GM18505 (cell line): ENCODE data around the gene PCP2.

Experiments used
- ATAC-seq: cut with Tn5 transposase; IDR thresholded peaks from one replicate; pipeline ENCODE4 v1.9.1; 2021; ENCODE audit not compliant: unreplicated experiment
- POLR2A ChIP-seq: IDR thresholded peaks from 4 replicates; pipeline ENCODE4 v1.6.1; 2011; ENCODE audit warnings: borderline replicate concordance; ENCODE audit not compliant: insufficient read depth, insufficient read length; ENCODE audit errors: extremely low read depth

PCP2 gene

GRCh38 chr19:7670150-7670783 is 36.7 kb upstream of the PCP2 start:
- no peak for TF ChIP-seq POLR2A
- ATAC-seq: no peak

GRCh38 chr19:7669641-7670040 is 36.1 kb upstream of the PCP2 start:
- no peak for TF ChIP-seq POLR2A
- no peak for ATAC-seq

DNA sequence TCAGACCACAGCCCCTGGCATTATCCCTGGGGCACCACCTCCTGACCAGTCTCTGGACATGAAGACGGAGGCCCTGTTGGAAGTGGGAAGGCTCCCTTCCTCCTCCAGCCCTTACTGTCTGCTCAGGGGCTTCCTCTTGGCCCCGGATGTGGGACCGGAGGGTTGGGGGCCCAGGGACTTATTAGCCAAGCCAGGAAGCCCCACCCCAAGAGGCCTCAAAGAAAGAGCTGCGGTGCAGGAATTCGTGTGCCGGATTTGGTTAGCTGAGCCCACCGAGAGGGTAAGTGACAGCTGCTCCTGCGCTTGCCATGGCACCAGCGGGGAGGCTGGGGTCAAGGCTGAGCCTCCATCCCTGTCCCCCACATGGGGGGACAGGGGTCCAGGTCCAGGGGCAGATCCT is 35.3 kb upstream of the PCP2 start, which contains the start of gene RETN:
RETN (plus strand) TSS at position 208 of the 400 bp plus-strand sequence. CDS start 278 bp downstream, outside the sequence.
- no peak for ATAC-seq

GRCh38 chr19:7665076-7665475 is 31.6 kb upstream of the PCP2 start:
- TF ChIP-seq POLR2A: no peak
- no peak for ATAC-seq

More for the DNA sequence above, 35.3 kb upstream of the PCP2 start, which contains the start of gene RETN:
- TF ChIP-seq POLR2A: no peak

DNA sequence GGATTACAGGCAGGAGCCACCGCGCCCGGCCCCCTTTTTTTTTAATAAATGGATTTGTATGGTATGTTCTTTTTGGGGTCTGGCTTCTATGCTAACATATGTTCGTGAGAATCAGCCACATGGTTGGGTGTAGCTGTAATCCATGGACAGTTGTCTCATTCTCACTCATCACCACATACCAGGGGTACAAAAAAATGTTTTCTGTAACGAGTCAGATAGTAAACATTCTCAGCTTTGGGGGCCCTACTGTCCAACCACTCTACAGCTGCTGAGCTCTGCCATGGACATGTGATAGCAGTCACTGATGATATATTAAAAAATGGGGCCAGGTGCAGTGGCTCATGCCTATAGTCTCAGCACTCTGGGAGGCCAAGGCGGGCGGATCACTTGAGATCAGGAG is 30.2 kb upstream of the PCP2 start:
- ATAC-seq: no peak
- no peak for TF ChIP-seq POLR2A

DNA sequence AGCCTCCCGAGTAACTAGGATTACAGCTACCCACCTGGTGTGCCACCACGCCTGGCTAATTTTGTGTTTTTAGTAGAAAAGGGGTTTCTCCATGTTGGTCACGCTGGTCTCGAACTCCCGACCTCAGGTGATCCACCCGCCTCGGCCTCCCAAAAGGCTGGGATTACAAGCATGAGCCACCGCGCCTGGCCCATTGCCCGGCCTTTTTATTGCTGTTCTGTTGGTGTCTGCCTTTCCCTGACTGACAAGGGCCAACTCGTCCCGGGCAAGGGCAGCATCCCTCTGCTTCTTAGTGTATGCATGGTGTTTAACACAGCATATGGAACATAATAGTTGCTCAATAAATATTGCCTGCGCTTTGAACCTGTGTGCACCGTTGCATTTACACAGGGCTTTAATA is 29.1 kb upstream of the PCP2 start:
- no peak for ATAC-seq
- TF ChIP-seq POLR2A: no peak

DNA sequence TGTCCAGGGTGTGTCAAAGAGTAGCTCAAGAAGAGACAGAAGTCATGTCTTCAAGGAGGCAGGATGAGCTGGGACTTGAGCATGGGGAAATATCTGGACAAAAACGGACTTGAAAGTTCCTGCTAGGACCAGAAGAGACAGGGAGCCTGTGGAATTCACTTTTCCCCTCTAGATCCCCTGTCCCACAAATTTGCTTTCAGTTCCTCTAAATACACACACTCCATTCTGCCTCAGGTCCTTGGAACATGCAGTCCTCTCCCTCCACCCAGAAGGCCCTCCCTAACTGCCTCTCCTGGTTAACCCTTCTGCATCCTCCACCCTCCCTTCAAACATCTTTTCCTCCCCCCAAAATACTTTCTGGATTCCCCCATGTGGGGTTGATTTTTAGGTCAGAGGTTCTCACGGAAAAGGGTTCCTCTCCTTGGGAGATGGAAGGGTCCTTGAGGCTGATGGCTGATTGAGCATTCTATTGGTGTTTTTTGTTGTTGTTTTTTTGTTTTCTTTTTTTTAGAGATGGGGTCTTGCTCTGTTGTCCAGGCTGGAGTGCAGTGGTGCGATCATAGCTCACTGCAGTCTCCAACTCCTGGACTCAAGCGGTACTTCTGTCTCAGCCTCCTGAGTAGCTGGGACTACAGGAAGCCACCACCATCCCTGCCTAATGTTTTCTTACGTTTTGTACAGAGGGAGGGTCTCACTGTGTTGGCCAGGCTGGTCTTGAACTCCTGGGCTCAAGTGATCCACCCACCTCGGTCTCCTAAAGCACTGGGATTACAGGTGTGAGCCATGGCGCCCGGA is 28.4 kb upstream of the PCP2 start:
- TF ChIP-seq POLR2A: no peak
- no peak for ATAC-seq

- peak; percentile 60 for TF ChIP-seq POLR2A
- no peak for ATAC-seq
Observed at GRCh38 chr19:7658219-7658686, 24.7 kb upstream of the PCP2 start.

GRCh38 chr19:7657131-7657751 is 23.7 kb upstream of the PCP2 start:
- no peak for ATAC-seq
- TF ChIP-seq POLR2A: no peak

GRCh38 chr19:7655581-7655980 is 22.1 kb upstream of the PCP2 start:
- TF ChIP-seq POLR2A: no peak
- ATAC-seq: no peak

DNA sequence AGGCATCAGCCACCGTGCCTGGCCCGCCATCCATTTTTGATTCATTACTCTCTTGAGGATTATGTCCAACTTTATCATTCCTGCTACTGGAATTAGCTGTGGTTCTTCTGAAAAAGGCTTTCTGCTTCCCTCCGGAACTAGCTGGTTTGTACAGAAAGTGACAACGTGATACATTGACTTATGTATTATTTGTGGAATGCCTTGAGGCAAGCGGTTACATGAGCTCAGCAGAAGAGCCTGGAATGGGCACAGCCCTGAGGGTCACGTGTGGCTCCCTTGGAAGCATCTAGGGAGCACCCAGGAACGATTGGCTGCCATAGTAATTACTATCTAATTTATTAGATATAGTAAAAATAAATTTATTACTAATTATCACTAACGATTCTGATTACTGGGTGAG is 20.9 kb upstream of the PCP2 start:
- no peak for ATAC-seq
- no peak for TF ChIP-seq POLR2A

DNA sequence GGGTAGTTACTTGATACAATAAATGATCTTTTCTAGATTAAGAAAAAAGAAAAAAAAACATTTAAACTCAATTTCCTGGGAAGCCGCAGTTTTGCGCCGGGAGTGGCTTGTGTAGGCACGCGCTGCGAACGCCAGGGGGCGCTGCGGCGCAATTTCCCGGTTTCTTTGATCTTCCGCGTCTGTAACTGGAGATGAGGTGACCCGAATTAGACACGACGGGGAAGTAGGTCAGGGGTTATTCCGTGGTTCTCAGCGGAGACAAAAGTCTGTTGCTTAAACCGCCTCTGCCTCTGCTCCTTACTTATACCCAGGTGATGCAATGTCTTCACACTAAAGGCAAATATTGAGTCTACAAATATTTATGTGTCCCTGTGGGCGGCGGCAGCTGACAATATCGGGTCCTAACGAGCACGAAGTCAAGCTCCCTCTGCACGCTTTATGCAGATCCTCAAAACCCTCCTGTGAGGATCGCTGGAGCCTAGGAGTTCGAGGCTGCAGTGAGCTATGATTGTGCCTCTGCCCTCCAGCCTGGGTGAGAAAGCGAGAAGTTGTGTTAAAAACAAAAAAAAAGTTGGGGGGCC is 18.6 kb upstream of the PCP2 start:
- ATAC-seq: no peak
- TF ChIP-seq POLR2A: no peak

- no peak for TF ChIP-seq POLR2A
- ATAC-seq: no peak
Observed at GRCh38 chr19:7650148-7650547, 16.6 kb upstream of the PCP2 start.
